Stimulated activated CD8-positive, alpha-beta memory T cell treated with anti-CD3 and anti-CD28 coated beads, Interleukin-12 subunit alpha, Interleukin-12 subunit beta, amount 100 ng/mL, for 24 hours (primary cell): ENCODE data around the gene SYF2.
"Not testable (repeated sequence)": the region's sequence is repeated elsewhere in the genome, so short reads cannot be mapped to it uniquely, and the experiment has no call there.

Source experiments
- DNase-seq: peaks from one replicate; pipeline ENCODE4 v3.0.0-alpha.2; 2020; ENCODE audit errors: extremely low read depth

Gene SYF2

DNA sequence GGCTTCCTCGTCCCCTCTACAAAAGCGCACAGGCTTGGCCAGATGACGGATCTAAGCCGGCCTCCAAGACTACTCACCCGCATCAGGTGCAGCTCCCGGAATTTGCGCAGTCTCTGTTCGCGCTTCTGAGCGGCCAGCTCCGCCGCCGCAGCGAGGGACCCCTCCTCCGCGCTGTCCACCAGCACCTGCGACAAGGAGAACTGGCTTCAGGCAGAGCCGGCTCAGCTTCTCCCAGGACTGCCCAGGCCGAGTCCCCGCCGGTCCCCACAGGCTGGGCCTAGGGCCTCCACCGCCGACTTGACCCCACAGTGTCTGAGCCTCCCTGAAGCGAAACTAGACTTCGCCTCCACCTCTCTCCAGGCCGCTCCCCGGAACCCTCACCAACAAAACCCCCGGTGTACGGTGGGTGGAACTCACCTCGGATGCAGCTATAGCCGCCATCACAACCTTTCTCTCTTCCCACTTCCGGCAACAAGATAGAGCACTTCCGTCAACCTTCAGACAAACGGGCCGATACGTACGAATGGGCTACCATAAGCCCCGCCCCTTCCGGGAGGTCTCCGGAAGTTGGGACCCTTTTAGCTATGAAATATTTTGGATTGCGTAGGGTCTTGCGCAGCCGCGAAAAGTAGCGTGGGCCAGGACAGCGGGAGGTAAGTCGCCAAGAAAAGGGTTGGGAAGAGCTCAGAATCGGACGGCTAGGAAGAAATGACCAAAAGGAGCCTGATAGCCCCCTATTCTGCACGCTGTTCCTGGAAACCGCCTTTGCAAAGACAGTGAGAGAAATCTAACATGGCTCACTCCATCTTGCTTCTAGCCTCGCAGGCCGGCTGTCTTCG lies at the start of gene SYF2:
SYF2 (minus strand) TSS at position 476 of the 839 bp plus-strand sequence; CDS start at position 441, 35 bp downstream.
- DNase-seq = peak; percentile 86

DNA sequence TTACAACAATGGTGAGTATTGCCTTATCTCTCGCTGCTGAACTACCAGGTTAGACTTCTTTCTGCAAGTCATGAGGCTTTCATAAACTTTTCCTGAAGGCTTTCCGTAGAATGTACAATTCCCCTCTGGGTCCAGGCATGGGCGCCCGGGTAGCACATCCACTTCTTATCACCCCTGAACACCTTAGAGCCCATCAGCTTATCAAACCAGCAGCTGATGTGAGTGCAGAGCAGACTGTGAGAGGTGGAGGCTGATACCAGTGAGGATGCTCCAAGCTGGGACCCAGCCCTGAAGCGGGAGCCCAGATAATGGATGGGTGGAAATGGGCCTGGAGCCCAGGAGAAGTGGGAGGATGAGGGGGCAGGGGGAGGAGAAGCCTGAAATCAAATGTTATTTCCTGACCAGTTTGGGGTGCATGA lies 47.4 kb upstream of the SYF2 start:
- not testable (repeated sequence) for DNase-seq

DNA sequence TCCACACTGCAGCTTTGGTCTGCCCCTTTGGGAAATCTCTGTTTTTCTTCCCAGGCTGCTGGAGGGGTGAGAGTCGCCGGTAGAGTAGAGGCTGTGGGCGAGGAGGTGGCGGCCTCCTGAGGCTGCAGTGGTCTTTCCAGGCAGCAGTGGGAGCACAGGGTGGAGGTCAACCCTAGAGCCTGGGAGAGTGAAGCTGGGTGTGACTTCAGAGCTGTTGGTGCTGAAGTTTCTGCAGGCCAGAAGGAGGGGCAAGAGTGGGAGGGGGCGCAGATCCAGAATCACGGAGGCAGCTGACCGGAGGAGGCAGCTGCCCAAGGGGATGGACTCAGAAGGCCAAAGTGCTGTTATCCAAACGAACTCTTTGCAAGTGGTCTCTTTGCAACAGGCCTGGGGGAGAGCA lies 46.5 kb upstream of the SYF2 start:
- not testable (repeated sequence) for DNase-seq

DNA sequence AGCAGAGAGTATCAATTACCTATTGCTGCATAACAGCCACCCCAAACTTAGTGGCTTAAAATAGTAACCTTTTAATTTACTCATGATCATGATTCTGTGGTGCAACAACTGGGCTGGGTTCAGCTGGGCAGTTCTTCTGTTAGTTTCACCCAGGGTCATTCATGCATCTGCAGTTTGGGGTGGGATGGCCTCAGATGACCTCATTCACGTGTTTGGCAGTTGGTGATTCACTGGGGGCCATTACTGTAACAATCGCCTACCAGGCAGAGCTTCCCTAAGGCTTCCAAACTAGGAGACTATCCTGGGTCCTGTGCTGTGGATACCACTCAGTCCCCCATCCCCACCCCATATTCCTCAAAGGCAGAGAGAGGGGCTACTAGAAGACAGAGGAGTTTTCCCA lies 46.1 kb upstream of the SYF2 start:
- DNase-seq = not testable (repeated sequence)

DNA sequence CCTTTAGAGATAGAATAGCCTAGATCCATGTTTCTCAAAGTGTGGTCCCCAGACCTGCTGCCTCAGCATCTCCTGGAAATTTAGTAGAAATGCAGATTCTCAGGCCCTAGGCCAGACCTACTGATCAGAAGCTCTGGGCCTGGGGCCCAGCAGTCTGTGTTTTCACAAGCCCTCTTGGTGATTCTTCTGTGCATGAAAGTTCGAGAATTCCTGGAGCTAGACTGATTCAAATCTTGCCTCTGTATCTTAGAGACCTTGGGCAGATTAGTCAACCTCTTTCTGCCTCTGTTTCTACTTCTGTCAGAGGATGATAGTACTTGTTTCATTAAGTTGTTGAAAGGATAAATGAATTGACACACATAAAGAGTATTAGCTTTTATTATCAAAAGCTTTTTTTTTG lies 45.0 kb upstream of the SYF2 start:
- DNase-seq = not testable (repeated sequence)

DNA sequence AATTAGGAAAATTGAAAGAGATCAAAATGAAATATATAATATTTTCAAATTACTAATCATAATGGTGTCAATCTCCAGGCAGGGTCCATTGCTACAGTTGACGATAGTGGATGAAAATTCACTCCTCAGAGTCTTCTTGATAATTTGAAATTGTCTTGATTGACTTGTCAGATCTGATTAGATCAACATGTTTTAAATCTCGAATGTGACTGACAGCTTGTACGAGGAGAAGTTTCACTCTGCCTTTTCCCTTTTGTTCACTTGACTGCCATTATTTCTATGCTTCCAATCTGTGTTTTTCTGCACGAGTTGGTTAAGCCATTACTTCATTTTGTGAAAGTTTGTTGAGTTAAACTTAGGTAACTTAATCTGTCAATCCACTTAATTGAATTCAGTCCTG lies 43.3 kb upstream of the SYF2 start:
- not testable (repeated sequence) for DNase-seq

DNA sequence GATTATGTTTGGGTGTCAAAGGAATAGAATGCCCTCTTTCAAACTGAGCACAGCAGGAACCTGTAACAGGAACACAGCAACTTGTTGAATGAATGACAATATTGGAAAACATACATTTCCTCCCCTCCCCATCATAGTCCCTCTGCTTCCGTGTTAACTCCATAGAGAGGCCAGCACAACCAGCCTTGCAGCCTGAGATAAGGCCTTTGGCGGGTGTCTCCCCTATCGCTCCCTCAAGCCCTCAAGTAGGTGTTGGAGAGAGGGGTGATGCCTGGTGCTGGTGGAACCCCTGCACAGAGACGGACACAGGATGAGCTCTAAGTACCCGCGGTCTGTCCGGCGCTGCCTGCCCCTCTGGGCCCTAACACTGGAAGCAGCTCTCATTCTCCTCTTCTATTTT lies 39.9 kb upstream of the SYF2 start, which contains the start of gene RHD:
RHD (plus strand) TSS at position 272 of the 400 bp plus-strand sequence; CDS start at position 311, 39 bp downstream.
- not testable (repeated sequence) for DNase-seq

DNA sequence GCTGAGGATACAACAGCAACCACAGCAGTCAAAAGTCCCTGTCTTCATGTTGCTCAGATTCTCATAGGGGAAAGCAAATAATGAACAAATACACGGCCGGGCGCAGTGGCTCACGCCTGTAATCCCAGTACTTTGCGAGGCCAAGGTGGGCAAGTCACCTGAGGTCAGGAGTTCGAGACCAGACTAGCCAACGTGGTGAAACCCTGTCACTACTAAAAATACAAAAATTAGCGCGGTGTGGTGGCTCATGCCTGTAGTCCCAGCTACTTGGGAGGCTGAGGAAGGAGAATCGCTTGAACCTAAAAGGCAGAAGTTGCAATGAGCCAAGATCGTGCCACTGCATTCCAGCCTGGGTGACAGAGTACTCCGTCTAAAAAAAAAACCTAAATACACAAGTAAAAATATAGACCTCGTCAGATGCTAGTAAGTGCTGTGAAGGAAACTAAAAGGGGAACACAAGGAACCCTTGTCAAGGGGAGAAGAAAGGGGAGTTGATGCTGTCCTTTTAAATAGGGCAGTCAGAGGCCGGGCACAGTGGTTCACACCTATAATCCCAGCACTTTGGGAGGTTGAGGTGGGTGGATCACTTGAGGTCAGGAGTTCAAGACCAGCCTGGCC lies 36.0 kb upstream of the SYF2 start:
- not testable (repeated sequence) for DNase-seq

DNA sequence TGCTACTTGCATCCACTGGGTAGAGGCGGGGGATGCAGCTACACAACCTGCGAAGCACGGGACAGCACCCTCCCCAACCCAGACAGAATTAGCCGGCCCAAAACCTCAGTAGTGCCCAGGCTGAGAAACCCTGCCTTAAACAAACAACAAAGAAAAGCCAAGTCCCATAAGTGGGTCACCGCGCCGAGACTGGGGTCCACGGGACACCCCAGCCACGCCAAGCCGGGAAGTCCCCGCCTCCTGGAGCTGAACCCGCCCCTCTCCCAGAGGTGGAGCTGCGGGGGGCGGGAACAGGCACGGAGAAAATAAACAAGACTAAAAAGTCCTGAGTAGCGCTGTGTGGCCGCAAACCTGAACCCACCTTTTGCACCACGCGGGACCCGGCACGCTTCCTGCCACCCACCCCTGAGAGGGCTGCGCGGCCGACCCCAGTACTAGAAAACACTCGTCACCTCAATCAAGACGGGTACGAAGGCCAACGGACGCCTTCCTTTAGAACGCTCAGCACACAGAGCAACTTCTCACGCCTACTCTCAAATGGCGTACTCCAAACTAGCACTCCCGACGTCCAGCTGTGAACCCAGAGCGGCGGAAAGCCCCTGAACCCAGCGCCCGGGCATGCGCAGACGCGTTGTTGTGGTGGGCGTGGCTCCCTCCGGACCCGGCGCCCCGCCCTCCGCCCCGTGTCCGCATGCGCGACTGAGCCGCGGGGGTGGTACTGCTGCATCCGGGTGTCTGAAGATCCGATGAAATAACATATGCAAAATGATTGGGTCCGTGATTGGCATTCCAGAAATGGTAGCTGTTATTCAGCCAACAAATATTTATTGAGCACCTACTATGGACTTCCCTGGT lies 35.2 kb upstream of the SYF2 start:
- DNase-seq = peak; percentile 72

DNA sequence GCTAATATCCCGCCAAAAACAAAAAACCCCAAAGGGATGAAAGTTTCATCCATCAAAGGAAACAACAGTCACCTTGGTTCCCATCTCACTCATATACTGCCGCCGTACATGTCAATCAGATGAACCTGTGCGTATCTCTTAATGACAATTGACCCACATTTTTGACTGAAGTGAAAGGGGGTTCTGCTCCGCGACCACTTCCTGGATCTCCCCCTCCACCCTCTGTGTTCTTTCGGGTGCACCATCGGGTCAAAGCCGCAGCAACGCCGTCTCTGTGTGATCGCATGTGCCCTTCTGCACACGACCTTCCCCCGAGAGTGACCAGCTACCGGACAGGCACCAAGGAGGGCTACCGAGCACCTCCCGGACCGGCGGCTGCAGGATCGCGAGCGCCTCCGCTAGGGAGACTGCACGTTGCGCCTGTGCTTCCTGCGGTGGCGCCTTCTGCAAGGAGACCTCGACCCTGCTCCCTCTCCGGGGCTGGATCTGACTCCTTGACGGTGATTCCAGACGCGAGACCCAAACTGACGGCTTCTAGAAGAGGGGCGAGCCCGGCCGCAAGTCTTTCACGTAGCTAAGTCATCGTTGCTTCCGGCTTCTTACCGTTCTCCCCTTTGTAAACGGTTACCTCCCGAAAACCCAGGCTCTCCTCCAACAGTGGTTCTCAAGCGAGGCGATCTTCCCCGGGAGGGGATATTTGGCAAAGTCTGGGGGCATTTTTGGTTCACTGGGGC lies 34.4 kb upstream of the SYF2 start:
- not testable (repeated sequence) for DNase-seq

DNA sequence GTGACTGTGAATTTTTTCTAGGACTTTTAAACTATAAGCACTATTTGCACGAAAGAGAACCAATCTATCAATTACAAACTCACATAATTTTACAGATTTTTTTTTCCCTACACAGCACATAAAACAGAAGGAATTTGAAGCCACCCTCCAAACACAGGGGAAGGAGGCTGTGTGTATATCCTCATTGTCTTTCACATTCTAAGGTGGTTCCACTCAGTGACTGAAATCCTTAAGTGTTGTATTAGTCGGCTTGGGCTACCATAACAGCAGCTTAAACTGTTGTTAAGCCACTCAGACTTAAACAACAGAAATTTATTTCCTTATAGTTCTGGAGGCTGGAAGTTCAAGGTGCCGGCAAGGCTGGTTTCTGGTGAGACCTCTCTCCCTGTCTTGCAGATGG lies 28.0 kb upstream of the SYF2 start:
- not testable (repeated sequence) for DNase-seq

DNA sequence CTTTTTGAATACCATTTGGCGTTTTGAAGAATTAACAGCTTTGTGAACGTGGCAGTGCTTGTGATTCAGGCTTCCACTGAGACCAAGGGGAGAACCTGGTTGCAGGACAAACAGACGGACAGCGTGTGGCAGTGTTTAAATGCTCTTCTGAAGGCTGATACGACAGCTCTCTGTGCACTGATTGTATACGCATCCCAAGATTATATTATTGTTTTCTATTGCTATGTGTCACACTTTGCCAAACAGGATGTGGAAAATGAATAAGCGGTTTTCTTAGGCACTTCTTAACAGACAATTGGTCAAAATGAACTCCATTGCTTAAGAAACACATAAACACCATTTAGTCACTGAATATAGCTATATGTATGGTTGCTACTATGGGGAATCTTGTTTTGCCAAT lies 27.5 kb upstream of the SYF2 start:
- not testable (repeated sequence) for DNase-seq

DNA sequence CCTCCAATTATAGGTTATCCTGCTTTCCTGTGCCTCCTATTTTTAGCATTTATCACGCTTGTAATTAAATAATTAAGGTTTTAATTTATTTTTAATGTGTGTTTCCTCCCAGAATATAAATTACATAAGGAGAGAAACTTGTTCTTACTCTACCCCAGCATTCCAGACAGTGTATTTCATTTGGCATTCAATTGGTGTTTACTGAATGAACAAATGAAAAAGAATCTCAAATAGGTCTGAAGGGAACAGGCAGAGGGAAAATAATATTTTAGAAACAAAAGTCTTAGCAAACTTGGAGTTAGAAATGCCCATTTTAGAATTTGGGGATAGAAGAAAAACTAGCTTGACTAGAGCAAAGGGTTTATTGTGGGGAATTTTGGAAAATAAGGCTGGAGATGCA lies 24.9 kb upstream of the SYF2 start:
- DNase-seq = no peak

DNA sequence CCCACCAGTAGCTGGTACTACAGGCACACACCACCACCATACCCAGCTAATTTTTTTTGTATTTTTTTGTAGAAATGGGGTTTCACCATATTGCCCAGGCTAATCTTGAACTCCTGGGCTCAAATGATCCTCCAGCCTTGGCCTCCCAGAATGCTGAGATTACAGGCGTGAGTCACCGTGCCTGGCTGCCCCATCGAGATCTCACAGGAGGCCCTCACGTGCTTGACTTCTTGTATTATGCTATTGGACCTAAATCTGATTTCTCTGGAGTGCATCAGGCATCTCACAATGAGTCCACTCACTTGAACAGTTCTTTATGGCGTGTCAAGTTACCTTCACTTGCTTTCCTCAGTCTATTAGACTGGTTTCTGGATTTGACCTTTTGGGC lies 24.3 kb upstream of the SYF2 start:
- DNase-seq = no peak

DNA sequence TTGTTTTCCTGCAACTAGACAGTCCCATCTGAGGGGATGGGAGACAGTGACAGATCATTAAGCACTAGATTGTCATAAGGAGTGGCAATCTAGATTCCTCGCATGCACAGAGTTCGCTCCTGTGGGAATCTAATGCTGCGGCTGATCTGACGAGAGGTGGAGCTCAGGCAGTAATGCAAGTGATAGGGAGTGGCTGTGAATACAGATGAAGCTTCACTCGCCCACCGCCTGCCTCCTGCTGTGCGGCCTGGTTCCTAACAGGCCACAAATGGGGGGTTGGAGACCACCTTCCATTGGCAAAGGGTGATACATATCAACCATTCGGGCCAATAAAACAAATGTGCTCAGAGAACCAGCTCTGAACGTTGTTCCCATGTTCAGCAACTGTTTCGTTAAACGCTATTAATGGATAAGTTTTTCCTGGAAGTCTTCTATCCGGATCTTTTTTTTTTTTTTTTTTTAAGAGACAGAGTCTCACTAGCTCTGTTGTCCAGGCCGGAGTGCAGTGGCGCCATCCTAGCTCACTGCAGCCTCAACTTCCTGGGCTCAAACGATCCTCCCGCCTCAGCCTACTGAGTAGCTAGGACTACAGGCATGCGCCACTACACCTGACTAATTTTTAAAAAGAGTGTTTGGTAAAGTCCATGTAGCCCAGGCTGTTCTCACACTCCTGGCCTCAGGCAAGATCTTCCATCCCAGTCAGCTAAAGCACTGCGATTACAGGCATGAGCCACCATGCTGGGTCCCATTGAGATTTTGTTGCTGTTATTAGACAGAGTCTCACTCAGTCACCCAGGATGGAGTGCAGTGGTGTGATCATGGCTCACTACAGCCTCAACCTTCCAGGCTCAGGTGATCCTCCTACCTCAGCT lies 23.6 kb upstream of the SYF2 start:
- no peak for DNase-seq

DNA sequence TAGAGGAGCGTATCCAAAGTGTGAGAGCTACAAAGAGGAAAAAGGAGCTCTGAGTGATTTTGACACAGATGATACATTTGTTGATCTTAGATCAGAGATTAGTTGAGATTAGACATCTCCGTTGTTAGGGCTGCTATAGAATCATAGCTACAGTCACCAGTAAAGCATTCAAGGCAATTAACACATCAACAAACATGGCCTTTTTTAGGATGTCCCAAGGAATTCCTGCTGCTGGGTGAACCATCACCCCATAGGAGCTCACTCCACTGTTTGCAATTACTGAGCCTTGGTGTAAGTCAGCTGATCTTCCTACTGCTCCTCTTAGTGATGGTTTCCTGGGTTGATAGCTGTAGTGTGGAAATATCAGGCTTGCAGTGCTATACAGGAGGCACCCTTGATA lies 21.6 kb upstream of the SYF2 start:
- no peak for DNase-seq

DNA sequence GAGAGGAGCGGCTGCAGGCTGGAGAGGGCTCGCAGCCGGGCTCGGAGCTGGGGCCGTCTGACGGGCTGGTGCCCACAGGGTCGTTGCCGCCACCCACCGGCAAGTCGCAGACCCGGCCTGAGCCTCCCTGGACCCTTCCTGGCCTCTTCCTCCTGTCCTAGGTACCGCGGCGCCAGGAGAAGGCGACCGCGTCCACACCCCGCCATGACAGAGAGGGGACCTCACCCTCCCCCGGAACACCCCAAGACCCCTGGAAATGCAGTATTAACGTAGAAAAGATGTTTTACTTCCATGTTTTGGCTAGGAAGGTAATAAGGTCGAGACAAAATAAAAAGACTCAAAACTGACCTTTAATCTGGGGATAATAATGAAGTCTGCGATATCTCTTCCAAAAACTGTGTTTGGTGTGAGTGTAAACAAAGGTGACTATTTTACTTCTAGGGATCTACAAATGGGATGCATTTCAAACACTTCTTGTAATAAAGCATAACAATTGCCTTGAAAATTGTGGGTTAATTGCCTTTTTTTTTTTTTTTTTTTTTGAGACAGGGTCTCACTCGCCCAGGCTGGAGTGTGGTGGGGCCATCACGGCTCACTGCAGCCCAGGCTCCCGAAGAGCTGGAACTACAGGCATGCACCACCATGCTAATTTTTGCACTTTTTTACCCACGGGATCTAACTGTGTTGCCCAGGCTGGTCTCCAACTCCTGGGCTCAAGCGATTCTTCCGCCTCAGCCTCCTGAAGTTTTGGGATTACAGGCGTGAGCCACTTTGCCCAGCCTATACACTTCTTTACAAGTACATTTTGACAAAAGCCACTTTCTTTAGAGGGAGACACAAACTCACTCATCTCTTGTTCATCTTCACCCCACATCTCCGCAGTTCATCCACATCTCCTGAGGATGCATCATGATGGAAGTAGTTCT lies 15.8 kb upstream of the SYF2 start:
- no peak for DNase-seq

DNA sequence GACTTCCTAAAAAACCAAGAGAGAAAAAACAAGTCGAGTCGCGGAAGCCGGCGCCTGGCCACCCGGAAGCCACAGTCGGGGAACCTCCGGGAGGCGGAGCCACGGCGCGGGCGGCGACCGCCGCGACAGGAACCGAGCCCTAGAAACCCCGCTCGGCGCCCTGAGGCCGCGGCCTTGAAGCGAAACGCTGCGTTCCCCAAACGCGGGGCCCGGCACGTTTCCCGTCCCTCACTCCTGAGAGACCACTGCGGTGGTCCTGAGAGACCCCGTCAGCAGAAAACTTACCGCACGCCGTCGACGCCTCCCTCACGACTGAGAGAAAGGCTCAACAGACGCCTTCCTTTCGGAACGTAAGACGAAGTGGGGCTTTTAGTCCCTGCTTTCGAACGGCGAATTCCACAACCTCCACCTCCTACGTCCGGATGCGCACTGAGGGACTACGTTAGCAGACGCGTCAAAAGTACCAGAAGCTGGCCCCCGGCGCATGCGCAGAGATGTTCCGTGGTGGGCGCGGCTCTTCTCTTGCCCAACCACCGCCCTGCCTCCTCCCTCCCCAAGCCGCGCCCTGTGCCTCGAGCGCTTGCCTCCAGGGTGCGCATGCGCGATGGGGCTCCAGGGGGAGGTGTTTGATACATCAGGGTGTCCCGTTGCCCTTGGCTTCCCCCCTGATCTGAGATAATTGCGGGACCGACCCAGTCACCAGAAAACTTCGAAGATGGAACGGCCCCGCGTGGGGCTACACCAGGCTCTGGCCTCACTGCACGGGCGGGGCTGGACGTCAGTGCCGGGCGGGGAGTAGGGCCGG lies 14.9 kb upstream of the SYF2 start, which contains the start of gene RSRP1:
RSRP1 (minus strand) TSS at position 431 of the 805 bp plus-strand sequence. CDS start 491 bp downstream, outside the sequence.
- DNase-seq = peak; percentile 100
